Measurements from ENCODE around the gene BEX4. TPM values are rescaled to one million over a fixed set of nuclear protein-coding genes. Genes with fewer than 3 reads are reported as not detected.

The BEX4 gene
- total and polyA plus RNA-seq, 8 donors: 5.8 to 53.2 (median 37.7) TPM

DNA sequence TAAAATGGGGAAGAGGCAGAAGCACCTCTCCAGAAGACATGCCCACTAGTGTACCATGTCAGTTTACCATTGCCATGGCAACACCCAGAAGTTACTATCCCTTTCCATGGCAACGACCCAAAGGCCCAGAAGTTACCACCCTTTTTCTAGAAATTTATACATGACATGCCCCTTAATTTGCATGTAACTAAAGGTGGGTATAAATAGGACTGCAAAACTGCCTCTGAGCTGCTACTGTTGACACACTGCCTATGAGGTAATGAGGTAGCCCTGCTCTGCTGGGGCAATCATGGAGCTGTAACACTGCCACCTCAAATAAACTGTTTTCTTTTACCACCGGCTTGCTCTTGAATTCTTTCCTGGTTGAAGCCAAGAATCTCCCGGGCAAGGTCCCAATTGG lies 13.9 kb upstream of the BEX4 start:
- Histone ChIP-seq H3K9me3 (no peaks in the 10 kb centered on the region), H3K27ac (no peak overlapping the region), H3K36me3 (no peaks in the 10 kb centered on the region), H3K27me3 (peaks cover 0 to 1% (median 0%) of the 10 kb centered on the region in 3 donors), H3K4me1 (no peaks in the 10 kb centered on the region), H3K4me3 (no peak overlapping the region)
- WGBS, 5 donors: 25 to 60% (median 44%) methylated on average over 3 of the region's 3 CpGs
- intact Hi-C loops (cut with DNase I; ENCODE audit: low total_unique reads): no loop called here
- TF ChIP-seq POLR2AphosphoS5 (IDR thresholded peaks at IDR 0.05): no peak
- TF ChIP-seq, protein P1, sequence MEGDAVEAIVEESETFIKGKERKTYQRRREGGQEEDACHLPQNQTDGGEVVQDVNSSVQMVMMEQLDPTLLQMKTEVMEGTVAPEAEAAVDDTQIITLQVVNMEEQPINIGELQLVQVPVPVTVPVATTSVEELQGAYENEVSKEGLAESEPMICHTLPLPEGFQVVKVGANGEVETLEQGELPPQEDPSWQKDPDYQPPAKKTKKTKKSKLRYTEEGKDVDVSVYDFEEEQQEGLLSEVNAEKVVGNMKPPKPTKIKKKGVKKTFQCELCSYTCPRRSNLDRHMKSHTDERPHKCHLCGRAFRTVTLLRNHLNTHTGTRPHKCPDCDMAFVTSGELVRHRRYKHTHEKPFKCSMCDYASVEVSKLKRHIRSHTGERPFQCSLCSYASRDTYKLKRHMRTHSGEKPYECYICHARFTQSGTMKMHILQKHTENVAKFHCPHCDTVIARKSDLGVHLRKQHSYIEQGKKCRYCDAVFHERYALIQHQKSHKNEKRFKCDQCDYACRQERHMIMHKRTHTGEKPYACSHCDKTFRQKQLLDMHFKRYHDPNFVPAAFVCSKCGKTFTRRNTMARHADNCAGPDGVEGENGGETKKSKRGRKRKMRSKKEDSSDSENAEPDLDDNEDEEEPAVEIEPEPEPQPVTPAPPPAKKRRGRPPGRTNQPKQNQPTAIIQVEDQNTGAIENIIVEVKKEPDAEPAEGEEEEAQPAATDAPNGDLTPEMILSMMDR (IDR thresholded peaks at IDR 0.05): no peak
- TF ChIP-seq POLR2A (IDR thresholded peaks at IDR 0.05): no peak
- no peak for TF ChIP-seq EP300 (IDR thresholded peaks at IDR 0.05)
- DNase-seq: no peak

GRCh38 chrX:103210056-103210455 lies 4.9 kb upstream of the BEX4 start:
- no peak for DNase-seq
- intact Hi-C loops (cut with DNase I; ENCODE audit: low total_unique reads): no loop called here

DNA sequence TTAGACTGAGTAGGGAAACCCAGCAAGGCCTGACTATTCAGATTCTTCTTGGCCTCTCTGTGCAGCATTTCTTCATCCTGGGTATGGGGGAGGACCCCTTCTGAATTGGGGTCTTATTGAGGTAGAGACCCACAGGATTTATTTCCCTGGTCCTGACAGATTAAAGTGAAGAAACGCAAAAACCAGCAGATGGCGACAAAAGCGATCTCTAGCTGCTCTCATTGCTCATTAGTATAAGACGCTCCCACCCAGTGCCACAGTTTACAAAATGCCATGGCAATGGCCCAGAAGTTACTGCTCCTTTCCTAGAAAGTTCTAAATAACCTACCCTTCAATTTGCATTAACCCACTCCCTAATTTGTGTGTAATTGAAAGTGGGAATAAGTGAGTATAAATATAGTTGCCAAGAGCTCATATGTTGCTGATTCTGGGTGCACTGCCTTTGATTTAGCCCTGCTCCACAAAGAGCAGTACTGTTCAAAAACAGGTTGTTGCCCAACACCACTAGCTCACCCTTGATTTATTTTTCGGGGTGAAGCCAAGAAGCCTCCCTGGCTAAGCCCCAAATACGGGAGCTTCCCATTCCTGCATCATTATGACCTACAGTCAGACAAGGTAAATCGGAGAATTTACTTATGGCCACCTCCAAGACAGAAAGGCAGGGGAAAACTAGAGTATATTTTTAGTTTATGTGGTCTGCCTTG lies 3.7 kb upstream of the BEX4 start:
- H3K36me3 ChIP-seq: no peaks in the 10 kb centered on the region
- intact Hi-C loops (cut with DNase I; ENCODE audit: low total_unique reads): no loop called here
- H3K4me3 ChIP-seq: no peak overlapping the region
- H3K27me3 ChIP-seq: peaks cover 0 to 18% (median 0%) of the 10 kb centered on the region in 3 donors
- WGBS, 5 donors: 23 to 26% (median 24%) methylated on average over 7 of the region's 7 CpGs
- TF ChIP-seq, protein P1 (IDR thresholded peaks at IDR 0.05): peak in 4 of 7 experiments; percentile 14 to 33 (median 26)
- no peak for TF ChIP-seq POLR2AphosphoS5 (IDR thresholded peaks at IDR 0.05)
- DNase-seq: peak; percentile 44 to 81
- no peaks in the 10 kb centered on the region for H3K9me3 ChIP-seq
- H3K4me1 ChIP-seq: peaks cover 0 to 3% (median 0%) of the 10 kb centered on the region in 4 donors
- no peak overlapping the region for H3K27ac ChIP-seq

More at GRCh38 chrX:103210056-103210455, 4.9 kb upstream of the BEX4 start:
- Histone ChIP-seq H3K27ac (no peak overlapping the region), H3K27me3 (peaks cover 0 to 14% (median 0%) of the 10 kb centered on the region in 3 donors), H3K9me3 (no peaks in the 10 kb centered on the region), H3K4me1 (no peaks in the 10 kb centered on the region), H3K36me3 (no peaks in the 10 kb centered on the region), H3K4me3 (no peak overlapping the region)
- TF ChIP-seq POLR2A (IDR thresholded peaks at IDR 0.05): no peak
- no peak for TF ChIP-seq EP300 (IDR thresholded peaks at IDR 0.05)
- TF ChIP-seq, protein P1 (IDR thresholded peaks at IDR 0.05): no peak
- no peak for TF ChIP-seq POLR2AphosphoS5 (IDR thresholded peaks at IDR 0.05)
- 70 to 79% (median 73%) methylated on average over 5 of the region's 5 CpGs for WGBS, 5 donors

DNA sequence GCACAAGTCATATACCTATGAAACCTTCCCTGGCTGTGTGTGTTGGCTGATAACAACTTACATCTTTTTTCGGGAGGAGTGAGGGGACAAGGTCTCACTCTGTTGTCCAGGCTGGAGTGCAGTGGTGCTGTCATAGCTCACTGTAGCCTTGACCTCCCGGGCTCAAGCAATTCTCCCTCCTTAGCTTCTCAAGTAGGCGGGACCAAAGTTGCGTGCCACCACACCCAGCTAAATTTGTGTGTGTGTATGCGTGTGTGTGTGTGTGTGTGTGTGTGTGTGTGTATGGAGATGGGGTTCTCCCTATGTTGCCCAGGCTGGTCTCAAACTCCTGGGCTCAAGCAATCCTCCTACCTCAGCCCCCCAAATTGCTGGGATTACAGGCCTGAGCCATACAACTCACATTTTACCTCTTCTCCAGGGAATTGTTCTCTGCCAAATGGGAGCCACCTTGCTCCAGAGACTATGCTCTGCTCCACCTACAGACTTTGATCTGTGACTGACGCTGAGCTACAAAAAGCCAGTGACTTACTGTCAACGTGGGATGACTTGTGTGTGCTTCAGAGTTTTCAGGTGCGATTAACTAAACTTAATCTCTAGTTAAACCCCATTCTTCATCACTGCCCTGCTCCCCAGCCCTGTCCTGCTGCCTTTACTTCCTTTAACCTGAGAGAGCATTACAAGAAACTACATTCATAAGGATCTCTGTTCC lies 2.0 kb upstream of the BEX4 start:
- DNase-seq: no peak

More for the DNA sequence above, 2.0 kb upstream of the BEX4 start:
- no peak for TF ChIP-seq EP300 (IDR thresholded peaks at IDR 0.05)
- TF ChIP-seq, protein P1 (IDR thresholded peaks at IDR 0.05): no peak
- Histone ChIP-seq H3K36me3 (no peaks in the 10 kb centered on the region), H3K9me3 (no peaks in the 10 kb centered on the region), H3K27ac (no peak overlapping the region), H3K4me1 (peaks cover 0 to 3% (median 0%) of the 10 kb centered on the region in 4 donors), H3K4me3 (no peak overlapping the region), H3K27me3 (peaks cover 0 to 14% (median 0%) of the 10 kb centered on the region in 3 donors)
- 64 to 71% (median 70%) methylated on average over 4 to 8 of the region's 8 CpGs for WGBS, 5 donors
- intact Hi-C loops (cut with DNase I; ENCODE audit: low total_unique reads): no loop called here
